NB4 (cell line): ENCODE measurements around the gene NUDT4.

Source experiments
- CTCF ChIP-seq: IDR thresholded peaks from one replicate; pipeline ENCODE4 v1.5.1; 2012; ENCODE audit warnings: low read depth, low read length
- MAX ChIP-seq: IDR thresholded peaks from 2 replicates; pipeline ENCODE4 v1.6.1; 2011; ENCODE audit warnings: low read depth, low read length
- POLR2A ChIP-seq: IDR thresholded peaks from 2 replicates; pipeline ENCODE4 v1.6.1; 2011; ENCODE audit warnings: mild to moderate bottlenecking; ENCODE audit not compliant: insufficient read length; ENCODE audit errors: extremely low read depth

GRCh38 chr12:93379326-93379980 lies 1.7 kb downstream of the NUDT4 start:
- no peak for TF ChIP-seq POLR2A
- no peak for TF ChIP-seq MAX
- TF ChIP-seq CTCF: no peak
